Erythroblast (primary cell): ENCODE data around the gene COL19A1.

Source experiments
- GATA1 ChIP-seq: IDR thresholded peaks from 2 replicates; pipeline ENCODE4 v1.6.1; 2011; ENCODE audit warnings: low read depth, mild to moderate bottlenecking, control low read depth, low read length, moderate library complexity
- POLR2A ChIP-seq: IDR thresholded peaks from 2 replicates; pipeline ENCODE4 v1.6.1; 2011; ENCODE audit warnings: mild to moderate bottlenecking, low read length

DNA sequence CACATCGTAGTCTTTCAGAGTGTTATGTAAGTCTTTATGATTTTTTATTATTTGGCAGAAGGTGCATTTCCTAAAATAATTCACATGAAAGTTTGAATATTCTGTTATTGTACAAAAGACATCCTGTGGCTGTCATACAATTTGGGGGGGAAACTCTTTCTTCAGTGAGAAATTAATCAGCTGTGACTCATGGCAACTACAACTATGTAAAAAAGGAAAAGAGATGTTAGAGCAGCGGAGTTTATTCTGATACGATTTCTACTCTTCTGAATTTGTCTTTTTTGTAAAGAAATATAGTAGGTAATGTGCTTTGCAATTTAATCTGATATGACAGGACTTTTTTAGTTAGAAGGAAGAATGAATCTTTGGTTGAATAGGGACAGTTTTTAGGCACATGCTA, 14.2 kb downstream of the COL19A1 start:
- TF ChIP-seq POLR2A, result no peak
- no peak for TF ChIP-seq GATA1
